B cell (primary cell): Measurements from ENCODE around the gene YIPF5. TPM values are rescaled to one million over a fixed set of nuclear protein-coding genes. Genes with fewer than 3 reads are reported as not detected.

ENCODE experiments used
- ATAC-seq: fragments of 200-7000 bp; cut with Tn5 transposase; one replicate; pipeline ENCODE4 v1.10.0; 2021; ENCODE audit warnings: low read depth, mild to moderate bottlenecking, moderate number of reproducible peaks, moderate library complexity
- CTCF ChIA-PET: fragments of 350-600 bp; sonication (Branson Sonifier 250); formaldehyde crosslinking; loops from one replicate; lab custom pipeline; 2021; ENCODE audit warnings: antibody characterized with exemption, inconsistent platforms; lab: Charles Lee
- POLR2A ChIA-PET: fragments of 350-600 bp; sonication (Branson Sonifier 250); formaldehyde crosslinking; loops from one replicate; lab custom pipeline; 2021; ENCODE audit warnings: antibody characterized with exemption; lab: Charles Lee
- DNase-seq: peaks from one replicate; pipeline ENCODE4 v3.0.0; 2013
- H2AFZ ChIP-seq: 2 replicates; pipeline ENCODE4 v1.6.1; 2012; ENCODE audit warnings: mild to moderate bottlenecking, low read depth, low read length; ENCODE audit not compliant: insufficient read depth, poor library complexity, severe bottlenecking
- H3K27ac ChIP-seq, 2 donors: 1 replicate in 1 of 2; 2 replicates in 1 of 2; pipeline ENCODE4 v1.5.1; 2012 to 2013; ENCODE audit warnings: low read length in 2 of 2, mild to moderate bottlenecking in 2 of 2, moderate library complexity in 1 of 2
- H3K27me3 ChIP-seq, 4 experiments: fragments of 200-600 bp in 1 of 4; sonication (generic) in 1 of 4; replicated peaks in 1 of 4; 1 replicate in 2 of 4; 2 replicates in 2 of 4; pipeline versions ENCODE4 v1.6.1 to v1.7.0; 2013 to 2016; ENCODE audit warnings: low read length in 3 of 4, mild to moderate bottlenecking in 2 of 4, mixed read lengths in 1 of 4, moderate library complexity in 1 of 4; ENCODE audit not compliant: insufficient read depth in 4 of 4, control insufficient read depth in 3 of 4; ENCODE audit errors: control extremely low read depth in 1 of 4
- H3K36me3 ChIP-seq, 2 experiments: replicated peaks in 1 of 2; 1 replicate in 1 of 2; 2 replicates in 1 of 2; pipeline versions ENCODE4 v1.6.1 to v1.7.1; 2013; ENCODE audit warnings: low read length in 1 of 2; ENCODE audit not compliant: insufficient read depth in 2 of 2, control insufficient read depth in 1 of 2; ENCODE audit errors: control extremely low read depth in 1 of 2, extremely low read depth in 1 of 2
- H3K4me1 ChIP-seq, 2 donors: fragments of 200-600 bp in 1 of 2; sonication (generic) in 1 of 2; 1 replicate in 1 of 2; 2 replicates in 1 of 2; pipeline versions ENCODE4 v1.5.1 to v1.6.1; 2013 to 2017; ENCODE audit warnings: low read length in 2 of 2; ENCODE audit not compliant: control insufficient read depth in 2 of 2, insufficient read depth in 2 of 2
- H3K4me2 ChIP-seq: replicated peaks from 2 replicates; pipeline ENCODE3; 2012; ENCODE audit warnings: mild to moderate bottlenecking, low read depth, low read length; ENCODE audit not compliant: poor library complexity, severe bottlenecking
- H3K4me3 ChIP-seq, 5 experiments: fragments of 200-600 bp in 1 of 5; sonication (generic) in 1 of 5; 1 replicate in 3 of 5; 2 replicates in 2 of 5; pipeline versions ENCODE4 v1.5.1 to v1.7.0; 2011 to 2016; ENCODE audit warnings: low read length in 4 of 5, mild to moderate bottlenecking in 4 of 5, low read depth in 2 of 5, control low read depth in 1 of 5, moderate library complexity in 1 of 5; ENCODE audit not compliant: insufficient read depth in 1 of 5; ENCODE audit errors: control extremely low read depth in 1 of 5, extremely low read depth in 1 of 5
- H3K79me2 ChIP-seq: fragments of 200-600 bp; sonication (generic); one replicate; pipeline ENCODE4 v1.6.0; 2016; ENCODE audit warnings: low read length; ENCODE audit not compliant: control insufficient read depth, insufficient read depth
- H3K9ac ChIP-seq: fragments of 200-600 bp; sonication (generic); 2 replicates; pipeline ENCODE4 v1.6.1; 2017; ENCODE audit warnings: mild to moderate bottlenecking, low read length, moderate library complexity
- H3K9me3 ChIP-seq, 3 donors: one replicate each; pipeline versions ENCODE4 v1.6.1 to v1.7.1; 2013; ENCODE audit warnings: low read length in 2 of 3; ENCODE audit not compliant: control insufficient read depth in 2 of 3, insufficient read depth in 1 of 3; ENCODE audit errors: control extremely low read depth in 1 of 3
- H4K20me1 ChIP-seq: 2 replicates; pipeline ENCODE4 v1.6.0; 2012; ENCODE audit warnings: mild to moderate bottlenecking, low read length; ENCODE audit not compliant: insufficient read depth, control insufficient read depth, poor library complexity, severe bottlenecking
- H3K27ac Mint-ChIP-seq: one replicate; pipeline ENCODE4 v1.8.0; 2021; ENCODE audit warnings: mixed read lengths
- H3K27me3 Mint-ChIP-seq: one replicate; pipeline ENCODE4 v1.8.0; 2021; ENCODE audit warnings: mixed read lengths
- H3K4me1 Mint-ChIP-seq: one replicate; pipeline ENCODE4 v1.8.0; 2021; ENCODE audit warnings: mixed read lengths
- H3K4me3 Mint-ChIP-seq: one replicate; pipeline ENCODE4 v1.8.0; 2021; ENCODE audit warnings: mixed read lengths
- H3K9me3 Mint-ChIP-seq: one replicate; pipeline ENCODE4 v1.8.0; 2022; ENCODE audit warnings: mixed read lengths; ENCODE audit not compliant: insufficient read depth
- EZH2 ChIP-seq: IDR thresholded peaks from 2 replicates; pipeline ENCODE4 v1.6.1; 2012; ENCODE audit warnings: borderline replicate concordance, low read depth, mild to moderate bottlenecking, moderate library complexity, low read length; ENCODE audit not compliant: insufficient read depth, poor library complexity, severe bottlenecking
- WGBS: methylation state at CpG from one replicate; pipeline ENCODE4 v1.1.5; 2013; ENCODE audit warnings: missing lambda C conversion rate; ENCODE audit not compliant: insufficient coverage; 5-methylcytosine and 5-hydroxymethylcytosine counted together
- intact Hi-C: fragments of 100-400 bp; cut with micrococcal nuclease; formaldehyde crosslinking; loops from one replicate; pipeline ENCODE4 v1.10.0; 2022
- polyA plus RNA-seq: library from polyadenylated mRNA; depleted of rRNA; stranded (reverse); fragments of >200 nt; gene quantifications from 2 replicates; pipeline ENCODE4 v1.2.3, GENCODE V29; 2012
- total RNA-seq, 2 donors: library from RNA; stranded (reverse); fragments of 120-200 nt in 1 of 2; gene quantifications; 1 replicate in 1 of 2; 2 replicates in 1 of 2; pipeline versions ENCODE4 v1.2.3 to v1.2.4, GENCODE V29; 2013 to 2022
- TF ChIP-seq, protein P1 (sequence below): fragments of 200-600 bp; IDR thresholded peaks from one replicate; pipeline ENCODE4 v1.8.0; 2022; ENCODE audit warnings: antibody characterized with exemption, mild to moderate bottlenecking

YIPF5 gene
- total and polyA plus RNA-seq, 2 donors (not counting 1 experiment from before 2014, with no cell fraction given) = 7.2 to 24.0 TPM

DNA sequence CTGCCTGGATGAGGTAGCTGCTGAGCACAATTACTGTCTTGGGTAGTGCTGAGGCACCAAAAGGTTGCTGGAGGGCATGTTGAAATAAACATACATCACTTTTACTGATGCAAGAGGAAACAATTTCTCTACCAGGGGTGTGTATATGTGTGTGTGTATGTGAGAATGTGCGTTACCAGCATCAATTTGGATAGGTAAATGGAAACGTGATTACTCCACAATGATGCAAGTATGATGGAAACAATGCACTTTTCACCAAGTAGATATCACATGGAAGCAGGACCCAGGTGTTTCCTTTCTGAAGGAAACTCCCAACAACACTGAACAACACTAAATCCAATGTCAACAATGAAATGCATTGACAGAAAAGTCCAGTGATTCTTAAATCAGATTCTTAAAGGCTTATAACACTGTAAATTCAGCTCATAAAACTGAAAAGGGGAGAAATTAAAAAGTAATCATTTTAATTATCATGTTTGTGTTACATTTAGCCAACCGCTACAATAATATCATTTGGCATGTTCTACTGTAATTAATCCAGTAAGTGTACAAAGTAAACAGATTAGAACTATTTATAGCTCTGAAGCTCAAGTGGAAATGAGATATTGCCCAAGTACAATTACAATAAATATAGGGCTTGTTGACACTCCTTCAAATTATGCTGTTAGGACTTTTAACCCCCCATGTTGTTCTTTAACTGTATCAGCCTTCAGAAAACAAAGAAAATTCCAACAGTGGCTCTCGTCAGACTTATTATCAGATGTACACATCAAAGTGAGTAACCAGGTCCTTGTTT lies 25.3 kb downstream of the YIPF5 start:
- Mint-ChIP-seq H3K4me1 (peaks cover 16% of the 10 kb centered on the region), H3K9me3 (no peaks in the 10 kb centered on the region), H3K27ac (no peak overlapping the region), H3K27me3 (peaks cover 10% of the 10 kb centered on the region), H3K4me3 (no peak overlapping the region)
- Histone ChIP-seq H3K4me2 (no peak overlapping the region), H3K36me3 (no peaks in the 10 kb centered on the region), H2AFZ (no peak overlapping the region), H3K4me3 (no peak overlapping the region), H3K4me1 (peaks cover 12 to 13% of the 10 kb centered on the region in 2 donors), H3K9ac (no peak overlapping the region), H3K27me3 (no peaks in the 10 kb centered on the region), H3K79me2 (no peaks in the 10 kb centered on the region), H4K20me1 (no peaks in the 10 kb centered on the region), H3K9me3 (no peaks in the 10 kb centered on the region), H3K27ac (no peak overlapping the region)
- ATAC-seq = no peak
- TF ChIP-seq EZH2 = no peak
- TF ChIP-seq, protein P1, sequence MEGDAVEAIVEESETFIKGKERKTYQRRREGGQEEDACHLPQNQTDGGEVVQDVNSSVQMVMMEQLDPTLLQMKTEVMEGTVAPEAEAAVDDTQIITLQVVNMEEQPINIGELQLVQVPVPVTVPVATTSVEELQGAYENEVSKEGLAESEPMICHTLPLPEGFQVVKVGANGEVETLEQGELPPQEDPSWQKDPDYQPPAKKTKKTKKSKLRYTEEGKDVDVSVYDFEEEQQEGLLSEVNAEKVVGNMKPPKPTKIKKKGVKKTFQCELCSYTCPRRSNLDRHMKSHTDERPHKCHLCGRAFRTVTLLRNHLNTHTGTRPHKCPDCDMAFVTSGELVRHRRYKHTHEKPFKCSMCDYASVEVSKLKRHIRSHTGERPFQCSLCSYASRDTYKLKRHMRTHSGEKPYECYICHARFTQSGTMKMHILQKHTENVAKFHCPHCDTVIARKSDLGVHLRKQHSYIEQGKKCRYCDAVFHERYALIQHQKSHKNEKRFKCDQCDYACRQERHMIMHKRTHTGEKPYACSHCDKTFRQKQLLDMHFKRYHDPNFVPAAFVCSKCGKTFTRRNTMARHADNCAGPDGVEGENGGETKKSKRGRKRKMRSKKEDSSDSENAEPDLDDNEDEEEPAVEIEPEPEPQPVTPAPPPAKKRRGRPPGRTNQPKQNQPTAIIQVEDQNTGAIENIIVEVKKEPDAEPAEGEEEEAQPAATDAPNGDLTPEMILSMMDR = no peak
- DNase-seq = no peak
- intact Hi-C loops = no loop called here
- POLR2A ChIA-PET = no interaction called here
- no CpG with 5 or more reads among the region's 4 CpGs for WGBS
- CTCF ChIA-PET = interaction anchor here (0.9 kb wide), 1 partner anchor 785 kb away, joined by 3 read pairs; no protein-coding TSS in a partner anchor

DNA sequence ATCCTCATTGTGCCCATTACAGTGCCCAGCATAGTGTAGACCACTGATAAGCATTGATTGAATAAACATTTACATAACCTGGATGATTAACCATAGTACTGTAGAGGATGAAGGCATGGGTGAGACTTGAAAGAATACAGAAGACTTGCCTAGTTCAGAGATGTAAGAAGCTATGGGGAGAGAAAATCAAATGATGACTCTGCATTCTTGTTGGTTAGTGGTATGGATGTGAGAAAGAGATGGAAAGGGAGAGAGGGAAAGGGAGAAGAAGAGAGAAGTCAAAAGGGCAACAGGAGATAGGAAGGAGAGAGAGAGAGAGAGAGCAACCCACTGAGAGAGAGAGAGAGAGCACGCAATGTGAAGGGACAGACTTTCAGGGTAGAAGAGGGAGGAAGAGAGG lies 26.8 kb downstream of the YIPF5 start:
- ChIA-PET POLR2A (no interaction called here), CTCF (interaction anchor here (0.8 to 2.0 kb wide), 5 partner anchors 14 to 1221 kb away, joined by 3 to 9 read pairs (median 3); no protein-coding TSS in a partner anchor)
- no peak for DNase-seq
- peaks cover 10% of the 10 kb centered on the region for H3K27me3 Mint-ChIP-seq
- H3K4me1 Mint-ChIP-seq = peaks cover 16% of the 10 kb centered on the region
- H3K9me3 ChIP-seq = no peaks in the 10 kb centered on the region
- no peak overlapping the region for H3K27ac Mint-ChIP-seq
- H3K4me2 ChIP-seq = no peak overlapping the region
- H3K9ac ChIP-seq = no peak overlapping the region
- no peak overlapping the region for H3K27ac ChIP-seq
- H3K27me3 ChIP-seq = no peaks in the 10 kb centered on the region
- H3K36me3 ChIP-seq = no peaks in the 10 kb centered on the region
- no peaks in the 10 kb centered on the region for H3K9me3 Mint-ChIP-seq
- no peaks in the 10 kb centered on the region for H3K79me2 ChIP-seq
- TF ChIP-seq, protein P1 = no peak
- no peak for TF ChIP-seq EZH2
- intact Hi-C loops = no loop called here
- no peak for ATAC-seq
- peaks cover 12 to 13% of the 10 kb centered on the region in 2 donors for H3K4me1 ChIP-seq
- 100% methylated on average over 1 of the region's 1 CpG for WGBS
- no peak overlapping the region for H2AFZ ChIP-seq
- no peaks in the 10 kb centered on the region for H4K20me1 ChIP-seq
- no peak overlapping the region for H3K4me3 Mint-ChIP-seq
- H3K4me3 ChIP-seq = no peak overlapping the region
